A673 (cell line): Measurements from ENCODE around the gene PKIB.

Experiments
- EZH2 ChIP-seq: fragments of 200-600 bp; sonication (generic); IDR thresholded peaks from 2 replicates; pipeline ENCODE4 v1.6.1; 2017; ENCODE audit warnings: borderline replicate concordance, low read depth, mild to moderate bottlenecking, mixed read lengths, antibody characterized with exemption, low read length; ENCODE audit not compliant: poor library complexity, severe bottlenecking
- TF ChIP-seq, protein P1 (sequence below): fragments of 300-800, 200-600 bp; sonication (generic); conservative IDR thresholded peaks from 2 replicates; pipeline ENCODE4 v1.5.1; 2017; ENCODE audit warnings: low read depth, mild to moderate bottlenecking, antibody characterized with exemption, low read length, moderate library complexity, mixed read lengths

DNA sequence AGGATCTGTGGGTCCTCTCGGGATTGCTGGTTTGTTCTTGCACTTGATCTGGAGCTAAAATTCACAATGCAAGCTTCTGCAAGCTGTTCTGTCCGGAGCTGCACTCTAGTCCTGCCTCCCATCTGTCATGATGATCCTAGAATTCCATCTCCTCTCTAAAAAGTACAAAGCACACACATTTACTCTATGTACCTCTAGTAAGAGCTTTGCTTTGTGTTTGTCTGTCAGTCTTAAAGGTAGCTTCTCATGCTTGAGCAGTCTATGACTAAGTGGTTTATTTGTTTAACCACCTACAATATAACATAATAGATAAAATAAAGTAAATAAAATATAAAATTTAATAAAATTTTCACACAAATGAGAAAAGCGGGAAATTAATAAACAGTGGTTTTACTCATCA lies 46.0 kb upstream of the PKIB start:
- TF ChIP-seq, protein P1, sequence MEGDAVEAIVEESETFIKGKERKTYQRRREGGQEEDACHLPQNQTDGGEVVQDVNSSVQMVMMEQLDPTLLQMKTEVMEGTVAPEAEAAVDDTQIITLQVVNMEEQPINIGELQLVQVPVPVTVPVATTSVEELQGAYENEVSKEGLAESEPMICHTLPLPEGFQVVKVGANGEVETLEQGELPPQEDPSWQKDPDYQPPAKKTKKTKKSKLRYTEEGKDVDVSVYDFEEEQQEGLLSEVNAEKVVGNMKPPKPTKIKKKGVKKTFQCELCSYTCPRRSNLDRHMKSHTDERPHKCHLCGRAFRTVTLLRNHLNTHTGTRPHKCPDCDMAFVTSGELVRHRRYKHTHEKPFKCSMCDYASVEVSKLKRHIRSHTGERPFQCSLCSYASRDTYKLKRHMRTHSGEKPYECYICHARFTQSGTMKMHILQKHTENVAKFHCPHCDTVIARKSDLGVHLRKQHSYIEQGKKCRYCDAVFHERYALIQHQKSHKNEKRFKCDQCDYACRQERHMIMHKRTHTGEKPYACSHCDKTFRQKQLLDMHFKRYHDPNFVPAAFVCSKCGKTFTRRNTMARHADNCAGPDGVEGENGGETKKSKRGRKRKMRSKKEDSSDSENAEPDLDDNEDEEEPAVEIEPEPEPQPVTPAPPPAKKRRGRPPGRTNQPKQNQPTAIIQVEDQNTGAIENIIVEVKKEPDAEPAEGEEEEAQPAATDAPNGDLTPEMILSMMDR: no peak
- TF ChIP-seq EZH2: no peak
